Fibroblast of the aortic adventitia (primary cell): Measurements from ENCODE around the gene MCM5. TPM values are rescaled to one million over a fixed set of nuclear protein-coding genes. Genes with fewer than 3 reads are reported as not detected.

ENCODE experiments used
- DNase-seq: peaks from one replicate; pipeline ENCODE4 v3.0.0-alpha.2; 2010; ENCODE audit warnings: low read depth
- H3K4me3 ChIP-seq: 2 replicates; pipeline ENCODE4 v1.5.1; 2011; ENCODE audit warnings: low read depth, mild to moderate bottlenecking, control low read depth, low read length, moderate library complexity
- CTCF ChIP-seq: IDR thresholded peaks from 2 replicates; pipeline ENCODE4 v1.5.1; 2011; ENCODE audit warnings: mild to moderate bottlenecking, low read length, control low read depth, inconsistent platforms; ENCODE audit not compliant: insufficient read depth
- total RNA-seq: library from RNA; depleted of rRNA; stranded (reverse); fragments of >200 nt; gene quantifications from 2 replicates; pipeline ENCODE4 v1.2.3, GENCODE V29; 2012; ENCODE audit warnings: low replicate concordance

Gene MCM5
- total RNA-seq, 1 donor, result 76.9 TPM

DNA sequence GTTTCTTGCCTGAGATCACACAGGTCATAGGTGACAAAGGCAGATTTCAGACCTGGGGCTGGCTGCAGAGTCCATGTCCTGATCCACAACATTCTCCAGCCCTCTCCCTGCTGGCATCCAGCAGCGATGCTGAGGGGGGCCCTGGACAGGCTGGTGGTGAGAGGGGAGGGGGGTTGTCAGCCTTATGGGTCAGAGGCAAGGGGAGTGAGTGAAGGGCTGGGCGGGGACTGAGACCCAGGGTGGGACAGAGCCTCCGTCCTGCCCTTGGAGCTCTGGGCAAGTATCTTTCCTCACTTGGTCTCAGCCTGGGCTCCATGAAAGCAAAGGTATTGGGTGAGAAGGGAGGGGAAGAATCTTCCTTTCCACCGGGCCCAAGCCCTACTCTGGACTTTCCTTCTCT lies 74.0 kb downstream of the MCM5 start:
- no peak overlapping the region for H3K4me3 ChIP-seq

More for the DNA sequence above, 74.0 kb downstream of the MCM5 start:
- TF ChIP-seq CTCF, result no peak
- DNase-seq, result no peak

Other genes with a start within 250 kb of the MCM5 start
- 23.3 and 29.7 TPM in 2 replicates for gene HMGXB4, start 142.6 kb upstream of the MCM5 start, total RNA-seq
- gene TOM1, start 100.2 kb upstream of the MCM5 start, total RNA-seq, result 25.7 and 48.8 TPM in 2 replicates
- gene HMOX1, start 19.0 kb upstream of the MCM5 start, total RNA-seq, result 59.2 and 170 TPM in 2 replicates
- gene RASD2, start 140.7 kb downstream of the MCM5 start, total RNA-seq, result 0.09 TPM in 1 of 2 replicates, not detected in the other
- not detected in 2 replicates for gene MB, start 217.2 kb downstream of the MCM5 start, total RNA-seq
- gene APOL6, start 248.3 kb downstream of the MCM5 start, total RNA-seq, result 29.4 and 33.1 TPM in 2 replicates